HG03571 (cell line): ENCODE data around the gene HOXC9.

Source experiments
- ATAC-seq: cut with Tn5 transposase; IDR thresholded peaks from one replicate; pipeline ENCODE4 v1.9.1; 2021; ENCODE audit not compliant: unreplicated experiment

Gene HOXC9

GRCh38 chr12:53986686-53987483 is 13.1 kb upstream of the HOXC9 start:
- no peak for ATAC-seq

GRCh38 chr12:53987787-53988230 is 12.2 kb upstream of the HOXC9 start:
- ATAC-seq = no peak

GRCh38 chr12:53988541-53989226 is 11.3 kb upstream of the HOXC9 start:
- no peak for ATAC-seq

GRCh38 chr12:53989227-53990113 is 10.5 kb upstream of the HOXC9 start:
- no peak for ATAC-seq

GRCh38 chr12:53990311-53991076 is 9.5 kb upstream of the HOXC9 start:
- no peak for ATAC-seq

GRCh38 chr12:53991077-53991460 is 8.9 kb upstream of the HOXC9 start:
- ATAC-seq = no peak

- ATAC-seq = no peak
These were observed 7.5 kb upstream of the HOXC9 start for GRCh38 chr12:53992377-53992889.

GRCh38 chr12:53993162-53994008 is 6.6 kb upstream of the HOXC9 start:
- ATAC-seq = no peak

GRCh38 chr12:53994009-53994263 is 6.0 kb upstream of the HOXC9 start:
- no peak for ATAC-seq

- no peak for ATAC-seq
These were observed 5.5 kb upstream of the HOXC9 start for GRCh38 chr12:53994264-53995001.

- ATAC-seq = no peak
These were observed 5.0 kb upstream of the HOXC9 start for GRCh38 chr12:53995002-53995377.

- no peak for ATAC-seq
These were observed 4.4 kb upstream of the HOXC9 start for GRCh38 chr12:53995378-53996239.

GRCh38 chr12:53996240-53997203 is 3.4 kb upstream of the HOXC9 start:
- no peak for ATAC-seq

GRCh38 chr12:53997204-53998109 is 2.5 kb upstream of the HOXC9 start:
- no peak for ATAC-seq

GRCh38 chr12:53998110-53998899 is 1.7 kb upstream of the HOXC9 start:
- no peak for ATAC-seq
